ENCODE results near the gene EIF5B. TPM values are rescaled to one million over a fixed set of nuclear protein-coding genes. Genes with fewer than 3 reads are reported as not detected.

Gene EIF5B
- total and polyA plus RNA-seq, 3 experiments from 2014 or later: 18.1 to 96.2 (median 82.8) TPM

GRCh38 chr2:99420751-99421299, 83.6 kb downstream of the EIF5B start:
- Mint-ChIP-seq H3K27ac (peak overlapping the region in 3 of 8 donors; percentile 29 to 82 (median 70)), H3K27me3 (no peaks in the 10 kb centered on the region), H3K4me3 (no peak overlapping the region), H3K9me3 (no peaks in the 10 kb centered on the region), H3K36me3 (peaks cover 0 to 87% (median 11%) of the 10 kb centered on the region in 3 donors), H3K4me1 (no peaks in the 10 kb centered on the region)
- Histone ChIP-seq H3K36me3 (ENCODE audit: insufficient read depth, low read length) (peaks cover 40% of the 10 kb centered on the region), H3K9me3 (ENCODE audit: low read length) (no peaks in the 10 kb centered on the region), H3K4me3 (ENCODE audit: low read length) (no peak overlapping the region), H3K27ac (ENCODE audit: low read depth, low read length) (no peak overlapping the region), H3K27me3 (ENCODE audit: insufficient read depth, low read length, poor library complexity, severe bottlenecking) (no peaks in the 10 kb centered on the region), H3K4me1 (ENCODE audit: insufficient read depth, low read length) (no peaks in the 10 kb centered on the region)
- ChIA-PET POLR2A (no interaction called here), CTCF (no interaction called here)
- DNase-seq: no peak

- H3K36me3 Mint-ChIP-seq: peaks cover 0 to 82% (median 10%) of the 10 kb centered on the region in 3 donors
- ChIA-PET CTCF (no interaction called here), POLR2A (no interaction called here)
- H3K27ac Mint-ChIP-seq: peak overlapping the region in 1 of 8 donors; percentile 61
- H3K4me1 Mint-ChIP-seq: no peaks in the 10 kb centered on the region
- Histone ChIP-seq H3K4me1 (ENCODE audit: insufficient read depth, low read length) (no peaks in the 10 kb centered on the region), H3K27me3 (ENCODE audit: insufficient read depth, low read length, poor library complexity, severe bottlenecking) (no peaks in the 10 kb centered on the region), H3K4me3 (ENCODE audit: low read length) (no peak overlapping the region), H3K9me3 (ENCODE audit: low read length) (no peaks in the 10 kb centered on the region), H3K36me3 (ENCODE audit: insufficient read depth, low read length) (peaks cover 40% of the 10 kb centered on the region), H3K27ac (ENCODE audit: low read depth, low read length) (no peak overlapping the region)
- H3K9me3 Mint-ChIP-seq: no peaks in the 10 kb centered on the region
- no peak for DNase-seq
- no peak overlapping the region for H3K4me3 Mint-ChIP-seq
- H3K27me3 Mint-ChIP-seq: no peaks in the 10 kb centered on the region
These were observed 84.3 kb downstream of the EIF5B start for GRCh38 chr2:99421469-99421868.

- H3K4me3 Mint-ChIP-seq: no peak overlapping the region
- ChIA-PET POLR2A (no interaction called here), CTCF (no interaction called here)
These were observed 85.4 kb downstream of the EIF5B start for GRCh38 chr2:99422599-99422998.

GRCh38 chr2:99424371-99424770, 87.2 kb downstream of the EIF5B start:
- Mint-ChIP-seq H3K4me1 (peaks cover 0 to 5% (median 0%) of the 10 kb centered on the region in 3 donors), H3K4me3 (no peak overlapping the region), H3K27ac (no peak overlapping the region), H3K36me3 (peaks cover 0 to 78% (median 13%) of the 10 kb centered on the region in 3 donors), H3K9me3 (no peaks in the 10 kb centered on the region), H3K27me3 (no peaks in the 10 kb centered on the region)
- no peak overlapping the region for H3K4me3 ChIP-seq (ENCODE audit: low read length)
- ChIA-PET POLR2A (no interaction called here), CTCF (no interaction called here)
- H3K27ac ChIP-seq (ENCODE audit: low read depth, low read length): no peak overlapping the region
- no peak for DNase-seq
- H3K4me1 ChIP-seq (ENCODE audit: insufficient read depth, low read length): no peaks in the 10 kb centered on the region
- no peaks in the 10 kb centered on the region for H3K9me3 ChIP-seq (ENCODE audit: low read length)
- peaks cover 27% of the 10 kb centered on the region for H3K36me3 ChIP-seq (ENCODE audit: insufficient read depth, low read length)
- no peaks in the 10 kb centered on the region for H3K27me3 ChIP-seq (ENCODE audit: insufficient read depth, low read length, poor library complexity, severe bottlenecking)

More at GRCh38 chr2:99422599-99422998, 85.4 kb downstream of the EIF5B start:
- Histone ChIP-seq H3K9me3 (ENCODE audit: low read length) (no peaks in the 10 kb centered on the region), H3K27me3 (ENCODE audit: insufficient read depth, low read length, poor library complexity, severe bottlenecking) (no peaks in the 10 kb centered on the region), H3K4me3 (ENCODE audit: low read length) (no peak overlapping the region), H3K4me1 (ENCODE audit: insufficient read depth, low read length) (no peaks in the 10 kb centered on the region), H3K27ac (ENCODE audit: low read depth, low read length) (no peak overlapping the region), H3K36me3 (ENCODE audit: insufficient read depth, low read length) (peaks cover 33% of the 10 kb centered on the region)
- Mint-ChIP-seq H3K9me3 (no peaks in the 10 kb centered on the region), H3K27ac (peak overlapping the region in 1 of 8 donors; percentile 8), H3K27me3 (no peaks in the 10 kb centered on the region), H3K36me3 (peaks cover 0 to 82% (median 15%) of the 10 kb centered on the region in 3 donors), H3K4me1 (peaks cover 0 to 5% (median 0%) of the 10 kb centered on the region in 3 donors)
- no peak for DNase-seq

GRCh38 chr2:99425022-99425421, 87.8 kb downstream of the EIF5B start:
- Histone ChIP-seq H3K4me3 (ENCODE audit: low read length) (no peak overlapping the region), H3K4me1 (ENCODE audit: insufficient read depth, low read length) (no peaks in the 10 kb centered on the region), H3K27me3 (ENCODE audit: insufficient read depth, low read length, poor library complexity, severe bottlenecking) (no peaks in the 10 kb centered on the region), H3K36me3 (ENCODE audit: insufficient read depth, low read length) (peaks cover 20% of the 10 kb centered on the region), H3K27ac (ENCODE audit: low read depth, low read length) (no peak overlapping the region), H3K9me3 (ENCODE audit: low read length) (no peaks in the 10 kb centered on the region)
- Mint-ChIP-seq H3K4me3 (no peak overlapping the region), H3K36me3 (peaks cover 0 to 76% (median 9%) of the 10 kb centered on the region in 3 donors), H3K9me3 (no peaks in the 10 kb centered on the region), H3K27me3 (no peaks in the 10 kb centered on the region), H3K4me1 (peaks cover 0 to 5% (median 0%) of the 10 kb centered on the region in 3 donors), H3K27ac (no peak overlapping the region)
- no peak for DNase-seq
- POLR2A ChIA-PET: no interaction called here
- CTCF ChIA-PET: no interaction called here

GRCh38 chr2:99430614-99431291, 93.6 kb downstream of the EIF5B start:
- no peak overlapping the region for H3K4me3 Mint-ChIP-seq
- peaks cover 0 to 66% (median 10%) of the 10 kb centered on the region in 3 donors for H3K36me3 Mint-ChIP-seq
- no peaks in the 10 kb centered on the region for H3K9me3 ChIP-seq (ENCODE audit: low read length)
- POLR2A ChIA-PET: no interaction called here
- no peaks in the 10 kb centered on the region for H3K36me3 ChIP-seq (ENCODE audit: insufficient read depth, low read length)
- no peak overlapping the region for H3K27ac ChIP-seq (ENCODE audit: low read depth, low read length)
- CTCF ChIA-PET: no interaction called here
- no peak overlapping the region for H3K4me3 ChIP-seq (ENCODE audit: low read length)
- H3K9me3 Mint-ChIP-seq: no peaks in the 10 kb centered on the region
- no peak for DNase-seq
- no peaks in the 10 kb centered on the region for H3K27me3 Mint-ChIP-seq
- peak overlapping the region; percentile 8 to 81 (median 48) for H3K27ac Mint-ChIP-seq
- peaks cover 12 to 30% (median 21%) of the 10 kb centered on the region in 3 donors for H3K4me1 Mint-ChIP-seq
- H3K27me3 ChIP-seq (ENCODE audit: insufficient read depth, low read length, poor library complexity, severe bottlenecking): no peaks in the 10 kb centered on the region
- no peaks in the 10 kb centered on the region for H3K4me1 ChIP-seq (ENCODE audit: insufficient read depth, low read length)

GRCh38 chr2:99431587-99432275, 94.5 kb downstream of the EIF5B start:
- Histone ChIP-seq H3K9me3 (ENCODE audit: low read length) (no peaks in the 10 kb centered on the region), H3K4me1 (ENCODE audit: insufficient read depth, low read length) (no peaks in the 10 kb centered on the region), H3K4me3 (ENCODE audit: low read length) (no peak overlapping the region), H3K27me3 (ENCODE audit: insufficient read depth, low read length, poor library complexity, severe bottlenecking) (no peaks in the 10 kb centered on the region), H3K27ac (ENCODE audit: low read depth, low read length) (no peak overlapping the region), H3K36me3 (ENCODE audit: insufficient read depth, low read length) (no peaks in the 10 kb centered on the region)
- peaks cover 12 to 30% (median 21%) of the 10 kb centered on the region in 3 donors for H3K4me1 Mint-ChIP-seq
- H3K27me3 Mint-ChIP-seq: no peaks in the 10 kb centered on the region
- ChIA-PET POLR2A (no interaction called here), CTCF (no interaction called here)
- H3K4me3 Mint-ChIP-seq: no peak overlapping the region
- no peak for DNase-seq
- peak overlapping the region in 4 of 8 donors; percentile 15 to 75 (median 38) for H3K27ac Mint-ChIP-seq
- H3K9me3 Mint-ChIP-seq: no peaks in the 10 kb centered on the region
- peaks cover 0 to 65% (median 10%) of the 10 kb centered on the region in 3 donors for H3K36me3 Mint-ChIP-seq

GRCh38 chr2:99433340-99433739, 96.2 kb downstream of the EIF5B start:
- no peaks in the 10 kb centered on the region for H3K9me3 Mint-ChIP-seq
- no peaks in the 10 kb centered on the region for H3K36me3 ChIP-seq (ENCODE audit: insufficient read depth, low read length)
- ChIA-PET CTCF (no interaction called here), POLR2A (no interaction called here)
- H3K27ac Mint-ChIP-seq: peak overlapping the region in 1 of 8 donors; percentile 6
- H3K27ac ChIP-seq (ENCODE audit: low read depth, low read length): no peak overlapping the region
- H3K27me3 ChIP-seq (ENCODE audit: insufficient read depth, low read length, poor library complexity, severe bottlenecking): no peaks in the 10 kb centered on the region
- peaks cover 12 to 30% (median 16%) of the 10 kb centered on the region in 3 donors for H3K4me1 Mint-ChIP-seq
- H3K27me3 Mint-ChIP-seq: no peaks in the 10 kb centered on the region
- no peaks in the 10 kb centered on the region for H3K9me3 ChIP-seq (ENCODE audit: low read length)
- peaks cover 0 to 63% (median 6%) of the 10 kb centered on the region in 3 donors for H3K36me3 Mint-ChIP-seq
- no peak overlapping the region for H3K4me3 Mint-ChIP-seq
- no peak for DNase-seq
- no peak overlapping the region for H3K4me3 ChIP-seq (ENCODE audit: low read length)
- H3K4me1 ChIP-seq (ENCODE audit: insufficient read depth, low read length): no peaks in the 10 kb centered on the region
